Vagina (tissue), 2 donors: Measurements from ENCODE around the gene DENND5A. TPM values are rescaled to one million over a fixed set of nuclear protein-coding genes. Genes with fewer than 3 reads are reported as not detected.

Experiments used
- DNase-seq, 2 donors: peaks; one replicate each; pipeline ENCODE4 v3.0.0-alpha.2; 2017; ENCODE audit errors: extremely low spot score in 2 of 2
- H3K27ac ChIP-seq: fragments of 200-600 bp; sonication (generic); one replicate; pipeline ENCODE4 v1.5.1; 2019
- H3K27me3 ChIP-seq: fragments of 200-600 bp; sonication (generic); one replicate; pipeline ENCODE4 v1.5.1; 2019
- H3K36me3 ChIP-seq, 2 donors: fragments of 200-600 bp; sonication (generic); one replicate each; pipeline ENCODE4 v1.5.1; 2017 to 2019
- H3K4me1 ChIP-seq: fragments of 200-600 bp; sonication (generic); one replicate; pipeline ENCODE4 v1.5.1; 2019
- H3K4me3 ChIP-seq, 2 donors: fragments of 200-600 bp; sonication (generic); 1 replicate in 1 of 2; 2 replicates in 1 of 2; pipeline ENCODE4 v1.5.1; 2016 to 2019
- H3K9me3 ChIP-seq: fragments of 200-600 bp; sonication (generic); one replicate; pipeline ENCODE4 v1.5.1; 2019
- POLR2A ChIP-seq, 2 donors: fragments of 450-650 bp; IDR thresholded peaks; one replicate each; pipeline ENCODE4 v1.6.1; 2017; ENCODE audit warnings: antibody characterized with exemption in 2 of 2, mild to moderate bottlenecking in 2 of 2, moderate library complexity in 2 of 2
- POLR2AphosphoS5 ChIP-seq, 2 donors: sonication (generic); formaldehyde crosslinking; IDR thresholded peaks; one replicate each; pipeline ENCODE4 v1.9.0; 2017; ENCODE audit warnings: antibody characterized with exemption in 2 of 2, mild to moderate bottlenecking in 2 of 2, low read depth in 1 of 2; ENCODE audit not compliant: insufficient read depth in 1 of 2
- intact Hi-C: fragments of 100-400 bp; cut with DNase I; formaldehyde crosslinking; loops from one replicate; pipeline ENCODE4 v1.15.1; 2023
- total RNA-seq: library from RNA; depleted of rRNA; stranded (reverse); fragments of >200 nt; gene quantifications from one replicate; pipeline ENCODE4 v1.2.3, GENCODE V29; 2016
- TF ChIP-seq, protein P1 (sequence below), 3 experiments: fragments of 450-650 bp in 2 of 3; fragments of 200-600 bp in 1 of 3; sonication (generic) in 1 of 3; IDR thresholded peaks; one replicate each; pipeline ENCODE4 v1.5.1; 2017 to 2019; ENCODE audit warnings: antibody characterized with exemption in 3 of 3, mild to moderate bottlenecking in 2 of 3, moderate library complexity in 2 of 3

The DENND5A gene
- total RNA-seq, 1 donor from 2014 or later: 82.0 TPM

DNA sequence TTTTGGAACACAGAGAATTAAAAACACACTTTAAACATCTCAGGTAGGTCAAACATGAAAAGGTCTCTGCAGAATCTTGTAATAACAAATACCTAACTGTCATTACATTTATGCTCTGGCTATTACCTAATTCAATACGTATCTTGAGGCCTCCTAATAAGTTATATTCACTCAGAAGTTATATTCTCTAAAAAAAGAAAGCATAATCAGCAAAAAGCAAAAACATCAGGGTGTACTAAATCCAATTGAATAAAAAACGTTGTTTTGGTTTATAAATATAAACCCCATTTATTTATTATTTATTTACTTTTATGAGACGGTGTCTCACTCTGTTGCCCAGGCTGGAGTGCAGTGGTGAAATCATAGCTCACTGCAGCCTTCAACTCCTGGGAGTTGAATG, 39.0 kb upstream of the DENND5A start:
- Histone ChIP-seq H3K27me3 (no peaks in the 10 kb centered on the region), H3K27ac (no peak overlapping the region), H3K9me3 (no peaks in the 10 kb centered on the region), H3K4me3 (no peak overlapping the region), H3K4me1 (no peaks in the 10 kb centered on the region), H3K36me3 (peaks cover 0 to 6% of the 10 kb centered on the region in 2 donors)
- DNase-seq: no peak
- intact Hi-C loops: no loop called here
- TF ChIP-seq, protein P1, sequence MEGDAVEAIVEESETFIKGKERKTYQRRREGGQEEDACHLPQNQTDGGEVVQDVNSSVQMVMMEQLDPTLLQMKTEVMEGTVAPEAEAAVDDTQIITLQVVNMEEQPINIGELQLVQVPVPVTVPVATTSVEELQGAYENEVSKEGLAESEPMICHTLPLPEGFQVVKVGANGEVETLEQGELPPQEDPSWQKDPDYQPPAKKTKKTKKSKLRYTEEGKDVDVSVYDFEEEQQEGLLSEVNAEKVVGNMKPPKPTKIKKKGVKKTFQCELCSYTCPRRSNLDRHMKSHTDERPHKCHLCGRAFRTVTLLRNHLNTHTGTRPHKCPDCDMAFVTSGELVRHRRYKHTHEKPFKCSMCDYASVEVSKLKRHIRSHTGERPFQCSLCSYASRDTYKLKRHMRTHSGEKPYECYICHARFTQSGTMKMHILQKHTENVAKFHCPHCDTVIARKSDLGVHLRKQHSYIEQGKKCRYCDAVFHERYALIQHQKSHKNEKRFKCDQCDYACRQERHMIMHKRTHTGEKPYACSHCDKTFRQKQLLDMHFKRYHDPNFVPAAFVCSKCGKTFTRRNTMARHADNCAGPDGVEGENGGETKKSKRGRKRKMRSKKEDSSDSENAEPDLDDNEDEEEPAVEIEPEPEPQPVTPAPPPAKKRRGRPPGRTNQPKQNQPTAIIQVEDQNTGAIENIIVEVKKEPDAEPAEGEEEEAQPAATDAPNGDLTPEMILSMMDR (IDR thresholded peaks at IDR 0.05): no peak

DNA sequence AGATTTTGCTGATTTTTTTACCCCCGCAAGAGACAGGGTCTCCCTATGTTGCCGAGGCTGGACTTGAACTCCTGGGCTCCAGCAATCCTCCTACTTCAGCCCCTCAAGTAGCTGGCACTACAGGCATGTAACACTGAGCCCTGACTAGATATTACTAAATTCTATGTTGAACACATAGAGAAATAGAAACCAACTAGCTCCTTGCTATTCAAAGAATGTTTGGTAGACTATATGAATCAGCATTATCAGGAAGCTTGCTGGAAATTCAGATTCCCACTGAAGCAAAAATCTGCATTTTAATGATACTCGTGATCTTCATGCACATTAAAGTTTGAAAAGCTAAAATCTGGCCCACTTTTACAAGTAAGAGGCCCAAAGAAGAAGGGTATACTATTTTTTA, 37.3 kb upstream of the DENND5A start:
- Histone ChIP-seq H3K27me3 (no peaks in the 10 kb centered on the region), H3K27ac (no peak overlapping the region), H3K4me1 (no peaks in the 10 kb centered on the region), H3K4me3 (no peak overlapping the region), H3K36me3 (peaks cover 0 to 16% of the 10 kb centered on the region in 2 donors), H3K9me3 (no peaks in the 10 kb centered on the region)
- TF ChIP-seq POLR2A (IDR thresholded peaks at IDR 0.05) (no peak), POLR2AphosphoS5 (IDR thresholded peaks at IDR 0.05; ENCODE audit: insufficient read depth in 1 of 2, low read depth in 1 of 2) (no peak)
- TF ChIP-seq, protein P1 (IDR thresholded peaks at IDR 0.05): no peak
- DNase-seq: no peak
- intact Hi-C loops: no loop called here

DNA sequence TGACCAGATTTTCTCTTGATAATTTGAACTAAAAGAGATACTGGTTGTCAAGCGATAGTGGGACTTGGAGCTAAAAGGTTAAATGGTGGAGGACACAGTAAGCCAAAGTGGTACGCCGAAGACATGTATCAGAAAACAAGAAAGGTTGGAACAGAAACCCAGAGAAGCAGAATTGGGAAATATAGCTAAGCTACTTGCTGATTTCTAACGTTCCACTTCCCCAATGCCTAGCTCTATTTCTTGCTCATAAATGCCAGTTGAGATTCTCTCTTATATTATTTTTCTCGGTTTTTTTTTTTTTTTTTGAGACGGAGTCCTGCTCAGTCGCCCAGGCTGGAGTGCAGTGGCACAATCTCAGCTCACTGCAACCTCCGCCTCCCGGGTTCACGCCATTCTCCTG, 36.6 kb upstream of the DENND5A start:
- Histone ChIP-seq H3K36me3 (peaks cover 0 to 21% of the 10 kb centered on the region in 2 donors), H3K27me3 (no peaks in the 10 kb centered on the region), H3K9me3 (no peaks in the 10 kb centered on the region), H3K4me3 (no peak overlapping the region), H3K4me1 (no peaks in the 10 kb centered on the region), H3K27ac (no peak overlapping the region)
- intact Hi-C loops: no loop called here
- TF ChIP-seq POLR2A (IDR thresholded peaks at IDR 0.05) (no peak), POLR2AphosphoS5 (IDR thresholded peaks at IDR 0.05; ENCODE audit: insufficient read depth in 1 of 2, low read depth in 1 of 2) (no peak)
- TF ChIP-seq, protein P1 (IDR thresholded peaks at IDR 0.05): no peak
- DNase-seq: no peak

DNA sequence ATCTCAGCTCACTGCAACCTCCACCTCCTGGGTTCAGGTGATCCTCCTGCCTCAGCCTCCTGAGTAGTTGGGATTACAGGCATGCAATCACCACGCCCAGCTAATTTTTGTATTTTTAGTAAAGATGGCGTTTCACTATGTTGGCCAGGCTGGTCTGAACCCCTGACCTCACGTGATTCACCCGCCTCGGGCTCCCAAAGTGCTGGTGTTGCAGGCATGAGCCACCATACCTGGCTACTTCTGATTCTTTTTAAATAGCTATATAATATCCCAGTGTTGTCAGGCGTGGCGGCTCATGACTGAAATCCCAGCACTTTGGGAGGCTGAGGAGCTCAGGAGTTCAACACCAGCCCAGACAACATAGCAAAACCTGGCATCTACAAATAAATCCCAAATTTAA, 28.5 kb upstream of the DENND5A start:
- H3K9me3 ChIP-seq: no peaks in the 10 kb centered on the region
- H3K36me3 ChIP-seq: peaks cover 0 to 24% of the 10 kb centered on the region in 2 donors
- H3K27ac ChIP-seq: no peak overlapping the region
- no peaks in the 10 kb centered on the region for H3K27me3 ChIP-seq
- intact Hi-C loops: no loop called here
- no peak for TF ChIP-seq POLR2A (IDR thresholded peaks at IDR 0.05)
- TF ChIP-seq, protein P1 (IDR thresholded peaks at IDR 0.05): no peak
- TF ChIP-seq POLR2AphosphoS5 (IDR thresholded peaks at IDR 0.05; ENCODE audit: insufficient read depth in 1 of 2, low read depth in 1 of 2): no peak
- no peak for DNase-seq
- H3K4me1 ChIP-seq: no peaks in the 10 kb centered on the region
- no peak overlapping the region for H3K4me3 ChIP-seq

DNA sequence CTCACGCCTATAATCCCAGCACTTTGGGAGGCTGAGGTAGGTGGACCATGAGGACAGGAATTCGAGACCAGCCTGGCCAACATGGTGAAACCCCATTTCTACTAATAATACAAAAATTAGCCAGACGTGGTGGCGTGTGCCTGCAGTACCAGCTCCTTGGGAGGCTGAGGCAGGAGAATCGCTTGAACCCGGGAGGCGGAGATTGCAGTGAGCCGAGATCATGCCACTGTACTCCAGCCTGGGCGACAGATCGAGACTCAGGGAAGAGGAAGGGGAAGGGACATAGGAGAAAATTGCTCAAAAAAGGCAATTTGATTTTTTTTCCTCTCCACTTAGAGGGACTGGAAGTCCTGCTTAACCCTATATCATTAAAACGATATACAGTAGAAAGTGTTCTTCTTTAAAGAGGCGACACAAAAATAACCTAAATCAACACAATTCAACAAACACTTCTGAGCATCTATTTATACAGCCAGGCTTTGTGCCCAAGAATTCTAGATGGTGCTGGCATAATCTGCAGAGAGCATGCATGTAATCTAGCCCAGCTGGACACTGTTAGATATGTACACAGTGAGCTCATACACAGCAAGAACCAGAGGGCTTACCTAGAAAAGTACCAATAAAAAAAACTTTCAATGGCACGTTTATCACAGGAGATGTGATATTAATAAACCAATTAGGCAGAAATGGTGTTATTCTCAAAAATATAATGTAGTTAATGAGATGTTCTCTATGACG, 20.9 kb upstream of the DENND5A start:
- H3K27ac ChIP-seq: no peak overlapping the region
- H3K27me3 ChIP-seq: no peaks in the 10 kb centered on the region
- no peaks in the 10 kb centered on the region for H3K9me3 ChIP-seq
- peak in 1 of 2 donors; percentile 4 for DNase-seq
- no peaks in the 10 kb centered on the region for H3K4me1 ChIP-seq
- intact Hi-C loops: no loop called here
- H3K36me3 ChIP-seq: peaks cover 0 to 10% of the 10 kb centered on the region in 2 donors
- TF ChIP-seq POLR2A (IDR thresholded peaks at IDR 0.05): no peak
- TF ChIP-seq POLR2AphosphoS5 (IDR thresholded peaks at IDR 0.05; ENCODE audit: insufficient read depth in 1 of 2, low read depth in 1 of 2): no peak
- TF ChIP-seq, protein P1 (IDR thresholded peaks at IDR 0.05): no peak
- no peak overlapping the region for H3K4me3 ChIP-seq
